Measurements from ENCODE around the gene SAP30BP. TPM values are rescaled to one million over a fixed set of nuclear protein-coding genes. Genes with fewer than 3 reads are reported as not detected.

SAP30BP gene
- total and polyA plus RNA-seq, 2 donors from 2014 or later: 62.9 to 95.1 TPM

GRCh38 chr17:75646638-75646992 lies 20.5 kb upstream of the SAP30BP start:
- peaks cover 0 to 15% (median 10%) of the 10 kb centered on the region in 3 donors for H3K36me3 ChIP-seq (ENCODE audit: control insufficient read depth in 2 of 3, insufficient read depth in 3 of 3, low read length in 3 of 3)
- DNase-seq: no peak
- peak overlapping the region in 2 of 3 donors; percentile 54 to 73 for H3K9ac ChIP-seq (ENCODE audit: low read length in 3 of 3)
- FAIRE-seq: no peak
- no peaks in the 10 kb centered on the region for H3K9me3 ChIP-seq (ENCODE audit: control insufficient read depth in 2 of 3, insufficient read depth in 1 of 3, low read length in 3 of 3)
- H3K27me3 ChIP-seq (ENCODE audit: control insufficient read depth, insufficient read depth, low read length): no peaks in the 10 kb centered on the region
- TF ChIP-seq CTCF (IDR thresholded peaks at IDR 0.05; ENCODE audit: borderline replicate concordance, extremely low read depth, insufficient read depth): no peak
- peaks cover 2 to 50% (median 38%) of the 10 kb centered on the region in 3 donors for H3K4me1 ChIP-seq (ENCODE audit: control insufficient read depth in 2 of 3, insufficient read depth in 2 of 3, low read depth in 1 of 3, low read length in 3 of 3)
- intact Hi-C loops (cut with DNase I): no loop called here
- peak overlapping the region; percentile 97 to 99 for H3K27ac ChIP-seq (ENCODE audit: low read depth in 2 of 2, low read length in 2 of 2)
- H3K4me3 ChIP-seq (ENCODE audit: low read length in 3 of 3): peak overlapping the region in 2 of 3 donors; percentile 38 to 49

- FAIRE-seq (no peak), DNase-seq (peak in 1 of 5 donors; percentile 68)
- Histone ChIP-seq H3K9ac (ENCODE audit: low read length in 3 of 3) (peak overlapping the region in 2 of 3 donors; percentile 29 to 73), H3K27ac (ENCODE audit: low read depth in 2 of 2, low read length in 2 of 2) (peak overlapping the region; percentile 45 to 99), H3K36me3 (ENCODE audit: control insufficient read depth in 2 of 3, insufficient read depth in 3 of 3, low read length in 3 of 3) (peaks cover 0 to 15% (median 10%) of the 10 kb centered on the region in 3 donors), H3K4me3 (ENCODE audit: low read length in 3 of 3) (peak overlapping the region in 1 of 3 donors; percentile 10), H3K9me3 (ENCODE audit: control insufficient read depth in 2 of 3, insufficient read depth in 1 of 3, low read length in 3 of 3) (no peaks in the 10 kb centered on the region), H3K27me3 (ENCODE audit: control insufficient read depth, insufficient read depth, low read length) (no peaks in the 10 kb centered on the region), H3K4me1 (ENCODE audit: control insufficient read depth in 2 of 3, insufficient read depth in 2 of 3, low read depth in 1 of 3, low read length in 3 of 3) (peaks cover 2 to 46% (median 33%) of the 10 kb centered on the region in 3 donors)
- no peak for TF ChIP-seq CTCF (IDR thresholded peaks at IDR 0.05; ENCODE audit: borderline replicate concordance, extremely low read depth, insufficient read depth)
- intact Hi-C loops (cut with DNase I): no loop called here
Measured at GRCh38 chr17:75647061-75647460, 20.1 kb upstream of the SAP30BP start.

- Histone ChIP-seq H3K9ac (ENCODE audit: low read length in 3 of 3) (no peak overlapping the region), H3K27ac (ENCODE audit: low read depth in 2 of 2, low read length in 2 of 2) (no peak overlapping the region), H3K27me3 (ENCODE audit: control insufficient read depth, insufficient read depth, low read length) (no peaks in the 10 kb centered on the region), H3K36me3 (ENCODE audit: control insufficient read depth in 2 of 3, insufficient read depth in 3 of 3, low read length in 3 of 3) (peaks cover 0 to 15% (median 10%) of the 10 kb centered on the region in 3 donors), H3K4me3 (ENCODE audit: low read length in 3 of 3) (no peak overlapping the region), H3K4me1 (ENCODE audit: control insufficient read depth in 2 of 3, insufficient read depth in 2 of 3, low read depth in 1 of 3, low read length in 3 of 3) (peaks cover 0 to 37% (median 26%) of the 10 kb centered on the region in 3 donors), H3K9me3 (ENCODE audit: control insufficient read depth in 2 of 3, insufficient read depth in 1 of 3, low read length in 3 of 3) (no peaks in the 10 kb centered on the region)
- no peak for TF ChIP-seq CTCF (IDR thresholded peaks at IDR 0.05; ENCODE audit: borderline replicate concordance, extremely low read depth, insufficient read depth)
- DNase-seq: peak in 1 of 5 donors; percentile 43
- intact Hi-C loops (cut with DNase I): no loop called here
- FAIRE-seq: no peak
Measured at GRCh38 chr17:75647921-75648320, 19.2 kb upstream of the SAP30BP start.

- intact Hi-C loops (cut with DNase I): no loop called here
- Histone ChIP-seq H3K4me1 (ENCODE audit: control insufficient read depth in 2 of 3, insufficient read depth in 2 of 3, low read depth in 1 of 3, low read length in 3 of 3) (peaks cover 0 to 23% (median 18%) of the 10 kb centered on the region in 3 donors), H3K36me3 (ENCODE audit: control insufficient read depth in 2 of 3, insufficient read depth in 3 of 3, low read length in 3 of 3) (peaks cover 0 to 15% (median 15%) of the 10 kb centered on the region in 3 donors), H3K9me3 (ENCODE audit: control insufficient read depth in 2 of 3, insufficient read depth in 1 of 3, low read length in 3 of 3) (no peaks in the 10 kb centered on the region), H3K27ac (ENCODE audit: low read depth in 2 of 2, low read length in 2 of 2) (no peak overlapping the region), H3K9ac (ENCODE audit: low read length in 3 of 3) (no peak overlapping the region), H3K27me3 (ENCODE audit: control insufficient read depth, insufficient read depth, low read length) (no peaks in the 10 kb centered on the region), H3K4me3 (ENCODE audit: low read length in 3 of 3) (no peak overlapping the region)
- DNase-seq (peak in 1 of 5 donors; percentile 45), FAIRE-seq (no peak)
- no peak for TF ChIP-seq CTCF (IDR thresholded peaks at IDR 0.05; ENCODE audit: borderline replicate concordance, extremely low read depth, insufficient read depth)
Measured at GRCh38 chr17:75649687-75650086, 17.5 kb upstream of the SAP30BP start.

Data from kidney (tissue), 14 donors.